Motor neuron (in vitro differentiated cells): ENCODE measurements around the gene TPI1. TPM values are rescaled to one million over a fixed set of nuclear protein-coding genes. Genes with fewer than 3 reads are reported as not detected.
"Not testable (repeated sequence)": the region's sequence is repeated elsewhere in the genome, so short reads cannot be mapped to it uniquely, and the experiment has no call there.

Source experiments
- ATAC-seq, 8 experiments: fragments of 200-7000 bp; cut with Tn5 transposase; replicated peaks in 6 of 8; 2 replicates each; pipeline ENCODE4 v1.8.0; 2021; ENCODE audit warnings: mild to moderate bottlenecking in 8 of 8, moderate library complexity in 8 of 8
- H3K27ac ChIP-seq, 2 donors: fragments of 250-450 bp; sonication (Bioruptor Pico); 2 replicates each; pipeline ENCODE4 v1.9.0; 2021; ENCODE audit warnings: antibody characterized with exemption in 2 of 2, mild to moderate bottlenecking in 2 of 2, moderate library complexity in 1 of 2
- H3K4me1 ChIP-seq, 2 donors: fragments of 250-450 bp; sonication (Bioruptor Pico); replicated peaks in 1 of 2; 2 replicates each; pipeline ENCODE4 v1.6.1; 2021; ENCODE audit warnings: antibody characterized with exemption in 2 of 2, mild to moderate bottlenecking in 2 of 2, moderate library complexity in 1 of 2
- H3K4me3 ChIP-seq, 5 donors: fragments of 250-450 bp; sonication (Bioruptor Pico); 2 replicates each; pipeline ENCODE4 v1.9.0; 2021; ENCODE audit warnings: antibody characterized with exemption in 5 of 5, mild to moderate bottlenecking in 5 of 5, moderate library complexity in 4 of 5
- WGBS, 10 experiments: fragments of 450-650 bp; shearing (Covaris generic); methylation state at CpG; one replicate each; pipeline ENCODE4 v1.0.0; 2022; 5-methylcytosine and 5-hydroxymethylcytosine counted together
- in situ Hi-C, 9 experiments: fragments of 400-800 bp; cut with MboI; loops; one replicate each; pipeline ENCODE4 v1.15.0; 2021; ENCODE audit warnings: low sequenced_read_pairs in 9 of 9, low pct_unique_long_range_greater_than_20kb in 2 of 9; ENCODE audit not compliant: unreplicated experiment in 9 of 9
- total RNA-seq, 8 experiments: library from RNA; unstranded; fragments of 300-600 nt; gene quantifications; 2 replicates each; pipeline versions ENCODE4 v1.2.3 to v1.2.4, GENCODE V29; 2022

TPI1 gene
- total RNA-seq, 8 experiments from 2014 or later: 544 to 781 (median 685) TPM

DNA sequence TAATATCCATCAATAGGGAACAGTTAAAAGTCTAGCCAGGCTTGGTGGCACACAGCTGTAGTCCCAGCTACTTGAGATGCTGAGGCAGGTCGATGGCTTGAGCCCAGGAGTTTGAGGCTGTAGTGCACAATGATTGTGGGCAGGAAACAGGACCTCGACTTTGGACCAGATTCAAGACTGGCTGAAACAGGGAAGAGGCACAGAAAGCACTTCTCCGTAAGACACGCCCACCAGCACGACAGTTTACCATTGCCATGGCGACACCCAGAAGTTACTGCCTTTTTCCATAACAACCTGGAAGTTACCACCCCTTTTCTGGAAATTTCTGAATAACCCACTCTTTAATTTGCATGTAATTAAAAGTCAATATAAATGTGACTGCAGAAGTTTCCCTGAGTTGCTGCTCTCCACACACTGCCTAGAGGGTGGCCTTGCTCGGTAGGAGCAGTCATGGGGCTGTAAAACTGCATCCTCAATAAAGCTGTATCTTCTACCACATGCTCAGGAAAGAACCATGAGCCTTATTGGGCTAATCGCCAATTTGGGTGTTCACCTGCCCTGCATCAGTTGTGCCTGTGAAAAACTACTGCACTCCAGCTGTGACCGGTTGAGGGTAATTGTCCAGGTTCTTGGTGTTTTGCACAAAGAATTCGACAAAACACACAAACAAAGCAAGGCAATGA, 32.6 kb downstream of the TPI1 start:
- Histone ChIP-seq H3K4me1 (peaks cover 16 to 22% of the 10 kb centered on the region in 2 donors), H3K4me3 (no peak overlapping the region), H3K27ac (peak overlapping the region in 1 of 2 donors; percentile 23)
- in situ Hi-C loops: no loop called here
- 0 to 100% (median 67%) methylated on average over 1 to 10 of the region's 10 CpGs; no CpG with 5 or more reads in 2 of the 10 experiments for WGBS, 10 experiments
- peak; percentile 3 to 40 (median 24) for ATAC-seq

DNA sequence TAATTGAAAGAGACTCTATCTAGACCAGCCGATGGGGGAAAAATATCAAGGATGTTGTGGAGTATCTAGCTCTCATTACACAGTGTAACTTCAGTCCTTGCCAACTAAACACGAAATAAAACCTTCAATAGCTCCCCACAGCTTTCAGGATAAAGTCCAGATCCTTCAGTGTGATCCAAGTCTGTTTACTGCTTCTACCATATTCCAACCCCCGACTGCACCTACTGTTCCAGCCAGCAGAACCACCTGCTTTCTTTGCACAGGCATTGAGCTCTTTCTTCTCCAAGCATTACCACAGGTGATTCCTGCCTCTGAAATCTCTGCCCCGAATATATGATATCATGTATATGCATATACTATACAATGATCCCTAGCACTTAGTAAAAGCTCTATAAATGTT, 35.1 kb downstream of the TPI1 start:
- in situ Hi-C loops: no loop called here
- Histone ChIP-seq H3K4me1 (peaks cover 22 to 28% of the 10 kb centered on the region in 2 donors), H3K27ac (no peak overlapping the region), H3K4me3 (no peak overlapping the region)
- ATAC-seq: no peak
- WGBS, 10 experiments: 70 to 88% (median 82%) methylated on average over 1 to 3 of the region's 4 CpGs; no CpG with 5 or more reads in 6 of the 10 experiments

DNA sequence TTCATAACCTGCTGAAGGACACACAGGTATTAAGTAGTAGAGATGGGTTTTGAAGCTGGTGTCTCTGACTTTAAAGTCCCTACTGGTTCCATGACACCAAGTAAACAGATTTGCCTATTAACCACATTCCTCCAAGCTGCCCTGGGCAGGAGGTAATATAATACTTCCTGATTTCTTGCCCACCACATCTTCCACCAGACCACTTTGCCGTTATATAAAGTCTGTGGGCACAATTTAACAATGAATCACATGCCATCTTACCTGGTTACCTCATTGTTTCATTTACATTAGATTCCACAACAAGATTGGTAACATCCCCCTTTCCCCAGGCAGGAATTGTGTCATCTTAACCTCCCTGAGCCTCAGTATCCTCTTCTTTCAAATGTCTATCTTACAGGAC, 36.4 kb downstream of the TPI1 start:
- H3K4me1 ChIP-seq: peaks cover 22 to 28% of the 10 kb centered on the region in 2 donors
- WGBS, 10 experiments: 67 to 100% (median 100%) methylated on average over 1 of the region's 1 CpG; no CpG with 5 or more reads in 5 of the 10 experiments
- peak overlapping the region in 1 of 5 donors; percentile 43 for H3K4me3 ChIP-seq
- H3K27ac ChIP-seq: peak overlapping the region; percentile 79 to 89
- ATAC-seq: no peak
- in situ Hi-C loops: no loop called here

DNA sequence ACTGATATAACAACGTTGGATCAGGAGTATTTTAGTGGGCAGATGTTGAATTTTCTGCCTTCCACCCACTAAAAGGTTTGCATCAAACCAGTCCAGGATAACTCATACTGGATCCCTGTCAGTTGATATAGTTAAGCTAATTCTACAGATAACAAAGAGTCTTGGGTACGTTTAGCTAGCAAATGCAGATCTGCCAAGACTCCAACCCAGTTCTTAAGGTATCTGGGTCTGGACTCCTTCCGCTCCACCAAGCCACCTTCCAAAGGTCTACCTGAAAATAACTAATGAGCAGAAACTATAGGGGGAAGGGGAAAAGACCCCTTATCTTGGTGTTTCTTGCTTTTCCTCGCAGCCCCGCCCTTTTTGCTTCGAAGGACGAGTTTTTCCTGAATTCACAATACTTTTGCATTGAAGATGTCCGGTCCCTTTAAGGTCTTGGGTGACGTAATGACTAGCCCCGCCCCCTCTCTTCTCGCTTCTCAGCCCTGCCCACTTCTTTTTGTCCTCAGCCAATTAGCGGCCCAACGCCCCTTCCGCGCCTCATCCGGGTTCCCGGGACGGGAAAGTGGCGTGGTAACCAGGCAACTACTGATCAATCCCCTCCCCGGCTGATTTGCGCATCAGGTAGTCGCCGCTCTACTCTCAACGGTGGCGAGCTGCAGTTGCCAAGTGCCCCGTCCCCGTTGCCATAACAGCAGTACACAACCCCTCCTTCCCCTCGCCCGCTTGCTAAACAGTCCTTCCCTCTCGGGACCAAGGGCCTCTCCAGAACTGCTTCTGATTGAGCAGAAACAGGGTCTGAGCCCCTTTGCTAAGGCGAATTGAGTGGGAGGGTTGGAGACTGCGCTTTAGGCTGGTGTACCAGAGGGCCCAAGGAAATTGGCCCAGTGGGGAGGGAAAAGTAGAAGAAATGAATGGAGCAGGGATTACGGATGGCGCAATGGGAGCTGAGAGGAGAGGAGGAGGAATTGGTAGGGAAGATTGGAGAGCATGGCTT, 37.2 kb downstream of the TPI1 start, which contains the start of gene LRRC23:
LRRC23 (plus strand) TSS at position 543 of the 997 bp plus-strand sequence. CDS start 812 bp downstream, outside the sequence.
- ATAC-seq: peak; percentile 93 to 97 (median 94)
- Histone ChIP-seq H3K4me1 (peaks cover 21 to 24% of the 10 kb centered on the region in 2 donors), H3K27ac (peak within 1 kb of the TSS; percentile 79 to 89), H3K4me3 (peak within 1 kb of the TSS; percentile 31 to 48 (median 43))
- in situ Hi-C loops: no loop called here
- 0 to 47% (median 13%) methylated on average over 1 to 15 of the region's 34 CpGs; no CpG with 5 or more reads in 1 of the 10 experiments for WGBS, 10 experiments

DNA sequence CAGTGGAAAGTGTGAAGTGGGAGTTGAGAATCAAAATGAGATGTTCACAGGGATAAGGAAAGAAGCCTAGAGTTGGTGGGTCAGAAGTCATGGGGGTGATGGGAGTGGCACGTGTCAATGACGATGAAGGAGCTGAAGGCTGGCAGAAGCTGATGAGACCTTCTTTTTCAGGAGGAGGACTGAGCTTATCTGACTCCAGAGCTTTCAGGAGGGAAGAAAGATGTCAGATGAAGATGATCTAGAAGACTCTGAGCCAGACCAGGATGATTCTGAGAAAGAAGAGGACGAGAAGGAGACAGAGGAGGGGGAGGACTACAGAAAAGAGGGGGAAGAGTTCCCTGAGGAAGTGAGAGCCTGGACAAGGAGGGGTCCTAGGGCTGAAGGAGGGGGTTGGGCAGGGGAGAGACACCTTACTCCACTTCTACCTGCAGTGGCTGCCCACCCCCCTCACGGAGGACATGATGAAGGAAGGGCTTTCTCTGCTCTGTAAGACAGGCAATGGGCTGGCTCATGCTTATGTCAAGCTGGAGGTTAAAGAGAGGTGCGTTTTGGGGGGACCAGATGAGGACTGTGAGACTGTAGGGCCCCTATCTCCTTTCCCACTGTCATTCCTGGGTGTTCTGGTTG, 38.2 kb downstream of the TPI1 start:
- Histone ChIP-seq H3K4me1 (peaks cover 17% of the 10 kb centered on the region in 2 donors), H3K4me3 (peak overlapping the region; percentile 31 to 48 (median 43)), H3K27ac (peak overlapping the region; percentile 63 to 89)
- WGBS, 10 experiments: 20 to 83% (median 60%) methylated on average over 1 to 3 of the region's 5 CpGs; no CpG with 5 or more reads in 4 of the 10 experiments
- in situ Hi-C loops: no loop called here
- ATAC-seq: no peak

DNA sequence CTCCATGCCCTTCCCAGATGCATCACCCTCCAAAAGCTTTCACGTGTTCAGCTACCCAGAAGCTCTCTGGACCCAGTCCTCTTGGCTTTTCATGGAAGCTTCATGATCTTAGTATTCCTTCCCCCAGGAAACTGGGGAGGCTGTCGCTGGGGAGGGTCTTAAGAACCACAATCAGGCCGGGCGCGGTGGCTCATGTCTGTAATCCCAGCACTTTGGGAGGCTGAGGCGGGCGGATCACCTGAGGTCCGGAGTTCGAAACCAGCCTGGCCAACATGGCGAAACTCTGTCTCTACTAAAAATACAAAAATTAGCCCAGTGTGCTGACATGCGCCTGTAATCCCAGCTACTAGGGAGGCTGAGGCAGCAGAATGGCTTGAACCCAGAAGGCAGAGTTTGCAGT, 40.8 kb downstream of the TPI1 start:
- ATAC-seq, H3K4me3 ChIP-seq, in situ Hi-C loops, H3K27ac ChIP-seq: not testable (repeated sequence)
- WGBS, 10 experiments: 85 to 100% (median 91%) methylated on average over 1 to 9 of the region's 11 CpGs; no CpG with 5 or more reads in 5 of the 10 experiments
- peaks cover 20 to 21% of the 10 kb centered on the region in 2 donors for H3K4me1 ChIP-seq

DNA sequence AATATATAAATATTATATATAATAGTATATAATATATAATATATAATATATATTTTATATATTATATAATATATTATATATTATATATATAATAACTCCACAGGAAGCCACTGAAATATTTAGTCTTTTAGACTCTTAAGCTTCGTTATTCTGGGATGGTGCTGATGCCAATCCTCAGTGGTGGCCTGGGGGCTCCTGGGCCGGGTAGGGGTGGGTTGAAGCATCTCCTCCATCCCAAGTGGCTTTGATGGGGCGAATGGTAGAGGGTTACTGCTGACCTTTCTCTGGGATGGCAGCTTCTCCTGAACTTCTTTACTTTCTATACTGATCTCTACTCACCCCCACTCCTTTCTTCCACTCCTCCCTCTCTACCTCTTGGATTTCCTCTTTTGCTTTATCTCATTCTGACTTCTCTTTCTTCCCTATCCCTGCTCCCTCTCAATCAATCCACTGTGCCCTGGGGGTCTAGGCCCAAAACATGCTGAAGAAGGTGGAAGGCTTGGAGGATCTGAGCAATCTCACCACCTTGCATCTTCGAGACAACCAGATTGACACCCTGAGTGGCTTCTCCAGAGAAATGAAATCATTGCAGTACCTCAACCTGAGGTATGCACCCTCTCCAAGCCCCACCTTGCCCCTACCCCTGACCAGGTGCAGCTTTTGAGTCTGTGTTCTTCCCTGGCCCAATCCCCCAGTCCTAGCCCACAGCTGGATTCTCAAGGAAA, 42.3 kb downstream of the TPI1 start:
- WGBS, 10 experiments: 80 to 100% (median 87%) methylated on average over 1 to 3 of the region's 4 CpGs; no CpG with 5 or more reads in 4 of the 10 experiments
- peaks cover 18 to 20% of the 10 kb centered on the region in 2 donors for H3K4me1 ChIP-seq
- ATAC-seq: no peak
- in situ Hi-C loops: no loop called here
- H3K27ac ChIP-seq: no peak overlapping the region
- no peak overlapping the region for H3K4me3 ChIP-seq

DNA sequence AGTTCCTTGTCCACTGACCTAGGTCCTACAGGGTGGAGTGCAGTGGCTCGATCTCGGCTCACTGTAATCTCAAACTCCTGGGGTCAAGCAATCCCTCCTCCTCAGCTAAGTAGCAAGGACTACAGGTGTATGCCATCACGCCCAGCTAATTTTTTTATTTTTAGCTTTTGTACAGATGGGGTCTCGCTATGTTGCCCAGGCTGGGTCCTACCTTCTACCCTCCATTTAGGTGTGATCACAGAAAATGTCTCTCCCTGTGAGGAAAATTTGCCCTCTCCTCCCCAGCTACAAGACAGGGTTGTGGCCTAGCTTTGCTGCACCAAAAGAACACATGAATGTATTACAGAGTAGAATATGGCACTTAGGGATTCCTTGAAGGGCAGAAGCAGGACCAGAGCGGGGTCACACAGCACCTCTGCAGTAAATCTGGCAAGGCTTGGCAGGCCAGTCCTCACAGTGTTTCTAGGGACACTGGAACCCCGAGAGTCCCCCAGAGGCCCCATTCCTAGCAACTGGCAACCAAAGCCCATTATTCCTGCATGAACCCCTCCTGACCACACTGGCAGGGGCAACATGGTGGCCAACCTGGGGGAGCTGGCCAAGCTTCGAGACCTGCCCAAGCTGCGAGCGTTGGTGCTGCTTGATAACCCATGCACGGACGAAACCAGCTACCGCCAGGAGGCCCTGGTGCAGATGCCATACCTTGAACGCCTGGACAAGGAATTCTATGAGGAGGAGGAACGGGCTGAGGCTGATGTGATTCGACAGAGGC, 45.0 kb downstream of the TPI1 start:
- no peak for ATAC-seq
- in situ Hi-C loops: no loop called here
- WGBS, 10 experiments: 75 to 100% (median 91%) methylated on average over 3 to 13 of the region's 15 CpGs; no CpG with 5 or more reads in 3 of the 10 experiments
- Histone ChIP-seq H3K27ac (no peak overlapping the region), H3K4me3 (no peak overlapping the region), H3K4me1 (peaks cover 15 to 16% of the 10 kb centered on the region in 2 donors)

DNA sequence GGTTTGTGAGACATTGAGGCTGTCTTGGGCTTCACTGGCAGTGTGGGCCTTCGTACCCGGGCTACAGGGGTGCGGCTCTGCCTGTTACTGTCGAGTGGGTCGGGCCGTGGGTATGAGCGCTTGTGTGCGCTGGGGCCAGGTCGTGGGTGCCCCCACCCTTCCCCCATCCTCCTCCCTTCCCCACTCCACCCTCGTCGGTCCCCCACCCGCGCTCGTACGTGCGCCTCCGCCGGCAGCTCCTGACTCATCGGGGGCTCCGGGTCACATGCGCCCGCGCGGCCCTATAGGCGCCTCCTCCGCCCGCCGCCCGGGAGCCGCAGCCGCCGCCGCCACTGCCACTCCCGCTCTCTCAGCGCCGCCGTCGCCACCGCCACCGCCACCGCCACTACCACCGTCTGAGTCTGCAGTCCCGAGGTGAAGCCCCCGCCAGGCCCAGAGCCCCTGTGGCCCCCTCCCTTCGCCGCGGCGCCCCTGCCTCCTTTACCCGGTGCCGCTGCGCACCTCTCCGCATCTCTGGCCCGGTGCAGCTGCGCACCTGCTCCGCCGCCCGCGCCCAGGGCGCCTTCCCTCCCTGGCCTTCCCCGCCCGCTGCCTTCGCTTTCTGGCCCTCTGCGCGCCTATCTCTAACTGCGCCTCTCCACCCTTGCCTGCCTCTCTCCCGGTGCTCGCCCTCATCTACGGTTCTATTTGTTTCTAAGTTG, 47.1 kb downstream of the TPI1 start, which contains the start of gene ENO2:
ENO2 (plus strand) TSS at position 335 of the 701 bp plus-strand sequence. CDS start 1,253 bp downstream, outside the sequence.
- Histone ChIP-seq H3K4me1 (peaks cover 15 to 16% of the 10 kb centered on the region in 2 donors), H3K27ac (peak within 1 kb of the TSS; percentile 88 to 96), H3K4me3 (peak within 1 kb of the TSS; percentile 71 to 99 (median 96))
- in situ Hi-C loops: no loop called here
- WGBS, 10 experiments: 0% methylated on average over 8 of the region's 68 CpGs; no CpG with 5 or more reads in 9 of the 10 experiments
- peak; percentile 84 to 94 (median 90) for ATAC-seq

DNA sequence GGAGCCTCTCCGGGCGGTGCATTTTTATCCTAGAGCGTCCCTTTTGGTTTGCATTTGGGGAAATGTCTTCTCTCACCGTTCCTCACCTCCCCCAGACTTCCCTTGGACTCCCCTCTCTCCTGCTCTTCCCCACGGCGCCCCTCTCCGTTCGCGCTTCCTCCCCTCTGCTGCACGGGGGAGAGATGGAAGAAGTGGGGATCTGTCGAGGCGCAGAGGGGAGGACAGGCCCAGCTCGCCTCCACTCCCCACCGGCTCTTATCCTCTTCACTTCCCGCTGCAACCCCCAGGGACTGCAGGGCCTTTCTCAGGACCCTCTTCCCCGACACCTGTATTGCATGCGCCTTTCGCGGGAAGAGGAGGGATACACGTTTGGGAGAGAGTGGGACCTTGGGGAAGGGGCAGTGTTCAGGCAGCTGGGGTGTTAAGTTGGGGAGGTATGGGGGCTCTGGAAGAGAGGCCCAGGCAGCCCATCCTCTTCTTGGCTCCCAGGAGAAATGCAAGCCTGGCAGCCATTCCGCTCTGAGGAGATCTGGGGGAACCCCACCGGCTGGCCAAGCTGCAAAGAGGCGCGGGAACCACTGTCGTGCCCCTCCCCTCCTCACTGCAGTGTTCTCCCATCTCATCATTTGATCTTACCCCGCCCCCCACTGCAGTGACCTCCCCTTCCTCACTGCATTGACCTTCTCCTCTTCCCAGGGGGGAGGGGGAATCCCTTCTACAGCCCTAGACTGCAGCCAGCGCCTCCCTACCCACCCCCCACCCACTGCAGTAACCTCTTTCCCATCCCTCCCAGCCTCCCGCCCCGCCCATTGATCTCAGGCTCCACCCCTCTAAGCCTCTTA, 47.8 kb downstream of the TPI1 start:
- ATAC-seq: peak in 6 of 8 experiments; percentile 5 to 64 (median 46)
- Histone ChIP-seq H3K4me3 (peak overlapping the region; percentile 71 to 99 (median 96)), H3K27ac (peak overlapping the region; percentile 88 to 96), H3K4me1 (peaks cover 15 to 16% of the 10 kb centered on the region in 2 donors)
- in situ Hi-C loops: no loop called here
- WGBS, 10 experiments: no CpG with 5 or more reads among the region's 29 CpGs
